Mammary epithelial cell (primary cell): ENCODE measurements around the gene SCN1B.

Experiments
- EZH2 ChIP-seq: IDR thresholded peaks from 2 replicates; pipeline ENCODE4 v1.6.1; 2012; ENCODE audit warnings: low read length, inconsistent platforms, borderline replicate concordance
- TF ChIP-seq, protein P1 (sequence below), 2 donors: IDR thresholded peaks in 1 of 2; conservative IDR thresholded peaks in 1 of 2; 2 replicates each; pipeline ENCODE4 v1.5.1; 2011 to 2012; ENCODE audit warnings: inconsistent platforms in 2 of 2, low read length in 2 of 2, mild to moderate bottlenecking in 2 of 2, control low read depth in 1 of 2, low read depth in 1 of 2; ENCODE audit not compliant: insufficient read depth in 1 of 2; ENCODE audit errors: extremely low read depth in 1 of 2

DNA sequence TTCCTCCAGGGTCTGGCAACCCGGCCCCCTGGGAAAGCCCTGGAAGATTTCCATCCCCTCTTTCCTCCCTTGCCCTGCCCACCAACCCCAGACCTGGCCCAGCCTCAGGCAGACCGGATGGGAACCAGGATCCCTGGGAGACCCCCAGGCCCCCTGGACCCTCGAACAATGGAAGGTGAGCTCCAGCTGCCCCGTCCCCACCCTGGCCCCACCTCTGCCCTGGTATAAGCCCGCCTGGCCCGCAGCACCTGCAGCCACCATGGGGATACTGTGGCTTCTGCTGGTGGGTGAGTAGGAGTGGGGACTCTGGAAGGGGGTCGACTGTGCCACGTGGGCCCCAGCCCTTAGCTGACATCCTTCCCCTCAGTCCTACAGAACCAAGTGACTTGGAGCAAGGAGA is 43.7 kb downstream of the SCN1B start:
- TF ChIP-seq, protein P1, sequence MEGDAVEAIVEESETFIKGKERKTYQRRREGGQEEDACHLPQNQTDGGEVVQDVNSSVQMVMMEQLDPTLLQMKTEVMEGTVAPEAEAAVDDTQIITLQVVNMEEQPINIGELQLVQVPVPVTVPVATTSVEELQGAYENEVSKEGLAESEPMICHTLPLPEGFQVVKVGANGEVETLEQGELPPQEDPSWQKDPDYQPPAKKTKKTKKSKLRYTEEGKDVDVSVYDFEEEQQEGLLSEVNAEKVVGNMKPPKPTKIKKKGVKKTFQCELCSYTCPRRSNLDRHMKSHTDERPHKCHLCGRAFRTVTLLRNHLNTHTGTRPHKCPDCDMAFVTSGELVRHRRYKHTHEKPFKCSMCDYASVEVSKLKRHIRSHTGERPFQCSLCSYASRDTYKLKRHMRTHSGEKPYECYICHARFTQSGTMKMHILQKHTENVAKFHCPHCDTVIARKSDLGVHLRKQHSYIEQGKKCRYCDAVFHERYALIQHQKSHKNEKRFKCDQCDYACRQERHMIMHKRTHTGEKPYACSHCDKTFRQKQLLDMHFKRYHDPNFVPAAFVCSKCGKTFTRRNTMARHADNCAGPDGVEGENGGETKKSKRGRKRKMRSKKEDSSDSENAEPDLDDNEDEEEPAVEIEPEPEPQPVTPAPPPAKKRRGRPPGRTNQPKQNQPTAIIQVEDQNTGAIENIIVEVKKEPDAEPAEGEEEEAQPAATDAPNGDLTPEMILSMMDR (conservative IDR thresholded peaks at IDR 0.05 in 1 of 2, IDR thresholded peaks at IDR 0.05 in 1 of 2; ENCODE audit: extremely low read depth in 1 of 2, insufficient read depth in 1 of 2, low read depth in 1 of 2, low read length in 2 of 2): no peak
- no peak for TF ChIP-seq EZH2
